ENCODE results near the gene S100A3. TPM values are rescaled to one million over a fixed set of nuclear protein-coding genes. Genes with fewer than 3 reads are reported as not detected.
"Not testable (repeated sequence)": the region's sequence is repeated elsewhere in the genome, so short reads cannot be mapped to it uniquely, and the experiment has no call there.

S100A3 gene
- total RNA-seq, 1 experiment from 2014 or later: 1.5 TPM

DNA sequence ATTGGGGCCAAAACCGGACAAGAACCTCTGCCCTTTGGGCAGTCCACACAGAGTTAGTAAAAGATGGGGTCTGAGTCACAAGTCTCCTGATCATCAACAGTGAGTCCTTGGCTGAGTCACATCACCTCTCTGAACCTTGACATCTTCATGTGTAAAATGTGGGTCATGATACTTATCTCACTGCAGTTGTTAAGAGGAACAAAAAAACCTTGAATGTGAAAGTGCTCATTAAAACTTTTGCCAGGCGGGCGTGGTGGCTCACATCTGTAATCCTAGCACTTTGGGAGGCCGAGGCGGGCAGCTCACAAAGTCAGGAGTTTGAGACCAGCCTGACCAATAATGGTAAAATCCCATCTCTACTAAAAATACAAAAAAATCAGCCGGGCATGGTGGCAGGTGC is 48.1 kb upstream of the S100A3 start:
- POLR2A ChIA-PET (ENCODE audit: unreplicated experiment): no interaction called here
- CTCF ChIA-PET: no interaction called here
- no peak for TF ChIP-seq EZH2 (IDR thresholded peaks at IDR 0.05; ENCODE audit: low read depth)
- TF ChIP-seq CTCF (conservative IDR thresholded peaks at IDR 0.05): no peak
- Histone ChIP-seq H3K4me3 (no peak overlapping the region), H3K4me1 (replicated peaks; ENCODE audit: insufficient read depth) (peaks cover 30% of the 10 kb centered on the region), H2AFZ (no peak overlapping the region), H3K27ac (peak overlapping the region; percentile 2; the same call in 1 of the 2 replicates), H4K20me1 (ENCODE audit: insufficient read depth) (no peaks in the 10 kb centered on the region), H3K27me3 (ENCODE audit: insufficient read depth, low read depth) (no peaks in the 10 kb centered on the region), H3K9me2 (ENCODE audit: insufficient read depth) (no peaks in the 10 kb centered on the region), H3K9me3 (ENCODE audit: insufficient read depth, low read depth) (no peaks in the 10 kb centered on the region), H3K4me2 (no peak overlapping the region), H3K79me2 (ENCODE audit: low read depth) (no peaks in the 10 kb centered on the region), H3K36me3 (ENCODE audit: low read depth) (0 out of 2 replicates have a peak, but pooled peaks cover 3% of the 10 kb centered on the region), H3F3A (ENCODE audit: insufficient read depth, low read depth) (peaks cover 43% of the 10 kb centered on the region; the same call in 1 of the 2 replicates)
- intact Hi-C loops (cut with micrococcal nuclease; ENCODE audit: unreplicated experiment): no loop called here
- DNase-seq: peak in 1 of 2 experiments; percentile 68
- no TSS peak for BruUV-seq (replicated peaks)

GRCh38 chr1:153592748-153593147 is 43.7 kb upstream of the S100A3 start:
- POLR2A ChIA-PET (ENCODE audit: unreplicated experiment): interaction anchor here (0.6 kb wide), 1 partner anchor 23 kb away, joined by 4 read pairs; the partner anchor contains the start of gene S100A14
- no peaks in the 10 kb centered on the region for H4K20me1 ChIP-seq (ENCODE audit: insufficient read depth)
- TF ChIP-seq EZH2 (IDR thresholded peaks at IDR 0.05; ENCODE audit: low read depth) (no peak), CTCF (conservative IDR thresholded peaks at IDR 0.05) (no peak)
- no peak overlapping the region for H3K4me3 ChIP-seq
- no peak for DNase-seq
- H3F3A ChIP-seq (ENCODE audit: insufficient read depth, low read depth): peaks cover 25% of the 10 kb centered on the region; the same call in 1 of the 2 replicates
- no TSS peak for BruUV-seq (replicated peaks)
- H2AFZ ChIP-seq: no peak overlapping the region
- no peaks in the 10 kb centered on the region for H3K9me2 ChIP-seq (ENCODE audit: insufficient read depth)
- H3K27ac ChIP-seq: no peak overlapping the region
- no peaks in the 10 kb centered on the region for H3K79me2 ChIP-seq (ENCODE audit: low read depth)
- no peaks in the 10 kb centered on the region for H3K36me3 ChIP-seq (ENCODE audit: low read depth)
- CTCF ChIA-PET: no interaction called here
- H3K4me2 ChIP-seq: no peak overlapping the region
- H3K4me1 ChIP-seq (replicated peaks; ENCODE audit: insufficient read depth): peaks cover 18% of the 10 kb centered on the region
- no peaks in the 10 kb centered on the region for H3K27me3 ChIP-seq (ENCODE audit: insufficient read depth, low read depth)
- no peaks in the 10 kb centered on the region for H3K9me3 ChIP-seq (ENCODE audit: insufficient read depth, low read depth)
- intact Hi-C loops (cut with micrococcal nuclease; ENCODE audit: unreplicated experiment): no loop called here

- DNase-seq: no peak
Measured at GRCh38 chr1:153588482-153588881, 39.4 kb upstream of the S100A3 start.

DNA sequence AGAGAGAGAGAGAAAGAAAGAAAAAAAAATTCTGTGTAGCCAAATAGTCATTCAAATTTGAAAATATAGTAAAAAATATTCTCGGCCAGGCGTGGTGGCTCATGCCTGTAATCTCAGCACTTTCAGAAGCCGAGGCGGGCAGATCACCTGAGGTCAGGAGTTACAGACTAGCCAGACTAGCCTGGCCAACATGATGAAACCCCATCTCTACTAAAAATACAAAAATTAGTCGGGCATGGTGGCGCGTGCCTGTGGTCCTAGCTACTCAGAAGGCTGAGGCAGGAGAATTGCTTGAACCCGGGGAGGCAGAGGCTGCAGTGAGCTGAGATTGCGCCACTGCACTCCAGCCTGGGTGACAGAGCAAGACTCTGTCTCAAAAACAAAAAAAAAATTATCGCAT is 39.0 kb upstream of the S100A3 start:
- peaks cover 17% of the 10 kb centered on the region for H3K4me1 ChIP-seq (replicated peaks; ENCODE audit: insufficient read depth)
- H3K27ac ChIP-seq; BruUV-seq (replicated peaks); H3K79me2 ChIP-seq (ENCODE audit: low read depth); DNase-seq; H3K36me3 ChIP-seq (ENCODE audit: low read depth); intact Hi-C loops (cut with micrococcal nuclease; ENCODE audit: unreplicated experiment); H3F3A ChIP-seq (ENCODE audit: insufficient read depth, low read depth); H3K4me3 ChIP-seq; CTCF ChIA-PET; H3K9me3 ChIP-seq (ENCODE audit: insufficient read depth, low read depth); H3K27me3 ChIP-seq (ENCODE audit: insufficient read depth, low read depth); H4K20me1 ChIP-seq (ENCODE audit: insufficient read depth); H3K9me2 ChIP-seq (ENCODE audit: insufficient read depth); H2AFZ ChIP-seq; H3K4me2 ChIP-seq: not testable (repeated sequence)
- POLR2A ChIA-PET (ENCODE audit: unreplicated experiment): interaction anchor here (0.6 to 0.7 kb wide), 3 partner anchors 36 to 146 kb away, joined by 3 to 12 read pairs (median 3); no protein-coding TSS in a partner anchor

More at GRCh38 chr1:153588482-153588881, 39.4 kb upstream of the S100A3 start:
- no TSS peak for BruUV-seq (replicated peaks)
- Histone ChIP-seq H3K9me2 (ENCODE audit: insufficient read depth) (no peaks in the 10 kb centered on the region), H3K4me3 (no peak overlapping the region), H3F3A (ENCODE audit: insufficient read depth, low read depth) (peaks cover 8% of the 10 kb centered on the region; the same call in 1 of the 2 replicates), H3K9me3 (ENCODE audit: insufficient read depth, low read depth) (no peaks in the 10 kb centered on the region), H4K20me1 (ENCODE audit: insufficient read depth) (no peaks in the 10 kb centered on the region), H3K4me1 (replicated peaks; ENCODE audit: insufficient read depth) (peaks cover 17% of the 10 kb centered on the region), H3K27me3 (ENCODE audit: insufficient read depth, low read depth) (no peaks in the 10 kb centered on the region), H3K36me3 (ENCODE audit: low read depth) (no peaks in the 10 kb centered on the region), H2AFZ (no peak overlapping the region), H3K4me2 (no peak overlapping the region), H3K79me2 (ENCODE audit: low read depth) (no peaks in the 10 kb centered on the region), H3K27ac (no peak overlapping the region)
- intact Hi-C loops (cut with micrococcal nuclease; ENCODE audit: unreplicated experiment): no loop called here
- TF ChIP-seq EZH2 (IDR thresholded peaks at IDR 0.05; ENCODE audit: low read depth) (no peak), CTCF (conservative IDR thresholded peaks at IDR 0.05) (no peak)
- CTCF ChIA-PET: no interaction called here
- POLR2A ChIA-PET (ENCODE audit: unreplicated experiment): interaction anchor here (0.6 to 0.7 kb wide), 2 partner anchors 35 to 56 kb away, joined by 3 to 12 read pairs; no protein-coding TSS in a partner anchor
